Activated naive CD8-positive, alpha-beta T cell treated with anti-CD3 and anti-CD28 coated beads for 36 hours (primary cell): ENCODE measurements around the gene ENPP6. TPM values are rescaled to one million over a fixed set of nuclear protein-coding genes. Genes with fewer than 3 reads are reported as not detected.

Experiments
- DNase-seq: peaks from one replicate; pipeline ENCODE4 v3.0.0; 2021
- H3K27ac Mint-ChIP-seq: one replicate; pipeline ENCODE4 v1.8.0; 2022; ENCODE audit warnings: mild to moderate bottlenecking, moderate library complexity, mixed read lengths
- H3K27me3 Mint-ChIP-seq: one replicate; pipeline ENCODE4 v1.8.0; 2022; ENCODE audit warnings: mild to moderate bottlenecking, mixed read lengths
- H3K36me3 Mint-ChIP-seq: one replicate; pipeline ENCODE4 v1.8.0; 2021; ENCODE audit warnings: mild to moderate bottlenecking, mixed read lengths
- H3K4me1 Mint-ChIP-seq: one replicate; pipeline ENCODE4 v1.8.0; 2021; ENCODE audit warnings: mixed read lengths
- H3K4me3 Mint-ChIP-seq: one replicate; pipeline ENCODE4 v1.8.0; 2022; ENCODE audit warnings: mild to moderate bottlenecking, moderate library complexity, mixed read lengths
- H3K9me3 Mint-ChIP-seq: one replicate; pipeline ENCODE4 v1.8.0; 2022; ENCODE audit warnings: mixed read lengths
- total RNA-seq, 2 experiments: library from RNA; stranded (reverse); gene quantifications; one replicate each; pipeline ENCODE4 v1.2.3, GENCODE V29; 2021

The ENPP6 gene
- total RNA-seq, 2 experiments from 2014 or later: 0.26 to 0.45 TPM

DNA sequence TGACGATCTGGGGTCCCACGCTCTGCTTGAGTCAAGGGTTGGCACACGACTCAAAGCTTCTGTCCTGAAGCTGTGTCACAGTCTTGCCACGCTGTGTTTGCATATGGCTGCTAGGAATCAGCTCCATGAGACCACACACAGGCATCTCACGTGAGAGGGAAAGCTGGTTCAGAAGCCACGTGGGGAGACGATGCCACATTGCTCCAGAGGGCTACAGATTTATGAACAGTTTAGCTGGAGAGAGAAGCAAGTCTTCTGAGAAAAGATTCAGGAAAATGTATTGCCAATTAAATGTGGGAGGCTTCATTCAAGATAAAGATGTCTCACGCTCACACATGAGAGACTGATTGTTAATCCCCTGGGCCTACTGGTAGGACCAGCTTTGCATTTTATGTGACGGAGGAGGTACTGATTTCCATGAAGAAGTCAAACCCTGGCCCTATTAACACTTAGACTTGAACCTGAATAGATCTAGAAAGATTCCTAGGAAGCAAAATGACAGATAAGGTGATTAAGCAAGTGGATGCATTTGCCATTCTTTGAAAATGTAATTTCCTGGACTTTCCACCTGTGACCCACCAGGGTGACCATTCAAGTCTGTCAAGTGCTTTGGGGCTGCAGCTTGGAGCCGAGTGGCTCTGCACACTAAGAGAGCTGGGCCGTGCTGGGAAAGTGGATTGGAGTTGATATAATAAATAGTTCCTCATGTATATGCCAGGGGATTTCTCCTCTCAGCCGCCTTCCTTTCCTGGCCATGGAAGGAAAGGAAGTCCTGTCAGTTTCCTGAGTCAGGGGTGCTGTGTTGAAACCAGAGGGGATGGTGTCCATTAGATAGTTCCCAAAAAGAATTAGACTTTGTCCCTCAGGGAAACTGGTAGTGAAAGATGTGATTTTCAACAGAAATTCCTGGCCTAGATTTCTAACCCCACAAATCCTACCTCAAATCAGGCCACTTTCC, 29.0 kb downstream of the ENPP6 start:
- Mint-ChIP-seq H3K27ac (no peak overlapping the region), H3K36me3 (no peaks in the 10 kb centered on the region), H3K4me1 (no peaks in the 10 kb centered on the region), H3K9me3 (no peaks in the 10 kb centered on the region), H3K4me3 (no peak overlapping the region), H3K27me3 (no peaks in the 10 kb centered on the region)
- no peak for DNase-seq

DNA sequence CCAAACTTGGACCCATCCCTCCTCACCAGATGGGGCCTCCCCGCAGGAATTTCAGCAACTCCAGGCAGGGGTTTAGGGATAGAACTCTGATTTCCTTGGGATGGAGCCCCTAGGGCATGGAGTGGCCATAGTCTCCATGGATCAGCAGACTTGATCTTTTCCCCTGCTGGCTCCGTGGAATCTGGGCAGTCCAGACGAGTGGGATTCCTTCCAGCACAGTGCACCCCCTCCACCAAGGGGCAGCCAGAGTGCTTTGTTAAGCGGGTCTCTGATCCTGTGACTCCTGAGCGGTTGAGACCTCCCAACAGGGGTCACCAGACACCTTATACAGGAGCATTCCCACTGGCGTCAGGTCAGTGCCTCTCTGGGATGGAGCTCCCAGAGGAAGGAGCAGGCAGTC, 40.4 kb downstream of the ENPP6 start:
- Mint-ChIP-seq H3K36me3 (peaks cover 2% of the 10 kb centered on the region), H3K4me3 (no peak overlapping the region), H3K9me3 (peaks cover 13% of the 10 kb centered on the region), H3K27me3 (peaks cover 36% of the 10 kb centered on the region), H3K4me1 (no peaks in the 10 kb centered on the region), H3K27ac (no peak overlapping the region)
- DNase-seq: no peak

DNA sequence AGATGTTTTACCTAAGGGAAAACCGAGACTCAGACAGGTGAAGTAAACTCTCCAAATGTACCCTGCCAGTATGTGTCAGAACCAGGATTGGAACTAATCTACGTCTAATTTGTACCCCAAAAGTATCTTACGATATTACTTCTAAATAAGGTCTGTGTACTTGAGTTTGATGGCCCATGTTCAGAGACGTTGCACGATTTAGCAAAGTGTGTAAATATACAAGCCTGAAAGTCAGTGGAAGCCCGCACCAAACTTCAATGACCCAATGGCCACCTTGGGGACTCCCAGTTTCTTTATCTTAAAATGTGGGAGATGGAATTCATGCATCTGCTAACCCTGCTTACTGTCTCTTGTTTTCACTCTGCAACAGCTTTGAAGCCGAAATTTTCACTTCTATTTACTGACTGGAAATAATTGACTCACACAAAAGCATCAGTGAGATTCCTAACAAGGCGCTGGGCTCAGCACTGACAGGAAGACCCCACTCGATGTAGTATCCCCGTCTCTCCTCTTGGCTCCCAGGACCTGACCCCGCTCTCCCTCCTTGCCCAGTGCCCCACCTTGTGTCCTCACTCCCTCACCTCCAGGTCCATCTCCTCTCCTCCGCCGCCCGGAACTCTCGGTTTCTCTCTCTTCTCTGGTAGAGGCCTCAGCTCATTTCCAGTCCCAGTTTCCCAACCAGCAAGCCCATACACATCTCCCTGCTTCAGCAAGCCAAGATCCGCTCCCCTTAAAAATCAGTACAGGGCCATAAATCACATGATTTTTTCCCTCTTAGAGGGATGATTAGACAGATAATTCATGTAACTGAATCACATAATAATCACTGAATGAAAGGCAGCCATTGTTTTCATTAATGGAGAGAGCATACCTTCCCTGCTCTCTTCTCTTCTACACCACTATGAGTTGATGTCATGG, 42.8 kb downstream of the ENPP6 start:
- Mint-ChIP-seq H3K27ac (no peak overlapping the region), H3K27me3 (peaks cover 33% of the 10 kb centered on the region), H3K4me3 (no peak overlapping the region), H3K4me1 (no peaks in the 10 kb centered on the region), H3K9me3 (peaks cover 11% of the 10 kb centered on the region), H3K36me3 (peaks cover 2% of the 10 kb centered on the region)
- DNase-seq: no peak

DNA sequence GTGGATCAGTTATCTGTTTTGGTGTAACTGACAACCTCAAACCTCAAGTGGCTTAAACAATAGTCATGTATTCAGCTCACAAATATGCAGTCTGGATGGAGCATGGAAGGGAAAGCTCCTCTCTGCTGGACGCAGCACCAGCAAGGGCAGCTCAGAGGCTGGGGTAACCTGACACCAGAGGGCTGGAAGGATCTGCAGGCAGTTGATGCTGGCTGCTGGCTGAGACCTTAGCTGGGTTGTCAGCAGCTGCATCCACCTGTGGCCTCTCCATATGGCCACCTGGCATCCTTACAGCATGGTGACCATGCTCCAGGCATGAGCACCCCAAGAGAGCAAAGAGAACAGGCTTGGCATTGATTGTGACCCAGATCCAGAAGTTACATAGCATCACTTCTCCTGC, 46.7 kb downstream of the ENPP6 start:
- H3K36me3 Mint-ChIP-seq: no peaks in the 10 kb centered on the region
- DNase-seq: no peak
- H3K4me3 Mint-ChIP-seq: no peak overlapping the region
- peaks cover 2% of the 10 kb centered on the region for H3K4me1 Mint-ChIP-seq
- H3K27me3 Mint-ChIP-seq: peaks cover 65% of the 10 kb centered on the region
- H3K9me3 Mint-ChIP-seq: no peaks in the 10 kb centered on the region
- H3K27ac Mint-ChIP-seq: no peak overlapping the region

DNA sequence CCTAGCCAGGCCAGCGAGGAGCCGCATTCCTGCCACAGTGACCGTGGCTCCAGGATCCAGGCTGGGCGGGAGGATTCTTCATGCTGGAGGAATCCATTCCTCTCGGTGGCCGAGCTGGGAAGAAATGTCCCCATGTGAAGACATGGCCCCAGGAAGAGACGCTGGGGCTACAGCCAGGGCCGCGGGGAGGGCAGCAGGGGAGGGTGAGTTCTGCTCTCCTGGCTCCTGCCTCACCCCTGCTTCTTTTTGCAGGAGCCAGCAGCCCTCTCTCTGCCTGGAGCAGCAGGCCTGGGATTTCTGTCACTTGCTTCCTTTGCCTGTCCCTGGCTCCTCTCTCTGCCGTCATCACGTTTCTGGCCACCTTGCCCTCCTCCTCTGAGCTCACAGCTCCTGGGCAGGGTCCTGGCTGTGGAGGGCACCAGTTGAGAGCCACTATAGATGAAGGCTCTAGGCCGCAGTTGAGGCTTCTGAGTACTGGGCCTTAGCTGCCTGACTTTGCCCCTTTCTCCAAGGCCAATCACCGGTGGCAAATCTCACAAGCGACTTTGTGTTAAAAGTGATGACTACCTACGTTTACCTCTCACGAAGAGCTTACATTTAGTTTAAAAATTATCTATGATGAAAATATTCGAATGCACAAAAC, 48.3 kb downstream of the ENPP6 start:
- Mint-ChIP-seq H3K9me3 (no peaks in the 10 kb centered on the region), H3K36me3 (no peaks in the 10 kb centered on the region), H3K27me3 (peaks cover 76% of the 10 kb centered on the region), H3K4me1 (peaks cover 2% of the 10 kb centered on the region), H3K27ac (no peak overlapping the region), H3K4me3 (no peak overlapping the region)
- no peak for DNase-seq

DNA sequence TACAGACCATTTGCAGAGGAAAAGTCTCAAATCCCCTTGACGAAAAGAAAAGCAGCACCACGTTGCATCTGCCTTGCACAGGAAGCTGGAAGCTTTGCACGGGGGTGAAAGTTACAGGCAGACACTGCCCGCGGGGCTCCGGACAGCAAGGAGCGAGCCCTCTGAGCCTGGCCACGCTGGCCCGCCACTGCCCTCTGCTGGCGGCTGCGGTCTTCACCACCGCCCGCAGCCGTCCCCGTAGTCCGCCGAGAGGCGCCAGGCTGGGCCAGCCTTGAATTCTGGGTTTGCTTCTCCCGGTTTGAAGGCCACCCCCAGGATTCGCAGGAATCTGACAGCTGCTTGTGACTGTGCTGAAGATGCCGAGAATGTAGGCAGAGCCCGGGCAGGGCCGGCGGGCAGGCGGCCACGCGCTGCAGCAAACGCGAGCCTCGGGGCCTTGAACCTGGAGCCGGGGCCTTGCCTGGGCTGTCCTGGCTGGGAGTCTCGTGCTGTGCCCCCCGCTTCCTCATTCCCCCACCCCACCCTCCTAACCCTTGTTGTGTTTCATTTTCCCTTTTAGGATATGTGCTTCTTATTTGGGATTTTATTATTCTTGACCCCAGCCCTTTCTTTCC, 49.2 kb downstream of the ENPP6 start:
- Mint-ChIP-seq H3K9me3 (no peaks in the 10 kb centered on the region), H3K4me1 (peaks cover 2% of the 10 kb centered on the region), H3K27me3 (peaks cover 78% of the 10 kb centered on the region), H3K27ac (no peak overlapping the region), H3K4me3 (no peak overlapping the region), H3K36me3 (no peaks in the 10 kb centered on the region)
- DNase-seq: peak; percentile 70

DNA sequence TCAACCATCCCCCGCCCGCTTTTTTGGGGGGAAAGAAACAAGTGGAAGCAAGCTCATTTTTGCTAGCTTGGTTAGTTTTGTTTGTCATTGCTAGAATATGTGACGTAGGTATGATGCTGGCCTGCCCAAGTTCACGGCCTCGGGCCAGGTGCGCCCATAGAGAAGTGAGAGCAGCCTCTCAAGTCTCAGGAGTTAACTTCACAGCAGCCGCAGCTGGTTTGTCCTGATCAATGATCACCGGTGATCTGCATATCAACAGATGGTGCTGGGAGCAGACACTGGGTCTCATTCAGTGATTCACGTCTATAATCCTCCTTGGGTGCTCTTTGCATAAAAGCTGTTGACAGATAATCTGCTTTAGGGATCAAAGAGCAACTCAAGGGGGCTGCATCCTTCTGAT, 50.1 kb downstream of the ENPP6 start:
- H3K4me1 Mint-ChIP-seq: peaks cover 2% of the 10 kb centered on the region
- no peak for DNase-seq
- H3K27ac Mint-ChIP-seq: no peak overlapping the region
- H3K36me3 Mint-ChIP-seq: no peaks in the 10 kb centered on the region
- no peaks in the 10 kb centered on the region for H3K9me3 Mint-ChIP-seq
- peaks cover 73% of the 10 kb centered on the region for H3K27me3 Mint-ChIP-seq
- H3K4me3 Mint-ChIP-seq: no peak overlapping the region

DNA sequence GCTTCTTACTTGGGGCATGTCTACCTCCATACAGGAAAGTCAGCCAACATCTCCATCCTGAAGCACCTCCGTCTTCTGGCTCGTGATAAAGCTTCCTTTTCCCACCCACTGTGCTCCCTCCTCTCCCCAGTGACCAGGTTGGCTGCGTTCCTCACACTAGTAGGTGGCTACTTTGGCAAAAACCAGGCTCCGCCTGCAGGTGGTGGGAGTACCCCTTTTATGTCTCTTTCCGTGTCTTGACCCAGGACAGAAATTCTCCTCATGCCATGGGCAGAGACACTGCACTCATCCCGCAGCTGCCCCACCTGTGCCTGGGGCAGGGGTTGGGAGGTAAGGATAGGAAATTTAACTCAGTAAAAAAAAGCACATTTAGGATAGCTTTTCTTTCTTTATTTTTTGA, 50.9 kb downstream of the ENPP6 start:
- Mint-ChIP-seq H3K9me3 (no peaks in the 10 kb centered on the region), H3K27ac (no peak overlapping the region), H3K4me3 (no peak overlapping the region), H3K27me3 (peaks cover 76% of the 10 kb centered on the region), H3K4me1 (peaks cover 2% of the 10 kb centered on the region), H3K36me3 (no peaks in the 10 kb centered on the region)
- DNase-seq: no peak

DNA sequence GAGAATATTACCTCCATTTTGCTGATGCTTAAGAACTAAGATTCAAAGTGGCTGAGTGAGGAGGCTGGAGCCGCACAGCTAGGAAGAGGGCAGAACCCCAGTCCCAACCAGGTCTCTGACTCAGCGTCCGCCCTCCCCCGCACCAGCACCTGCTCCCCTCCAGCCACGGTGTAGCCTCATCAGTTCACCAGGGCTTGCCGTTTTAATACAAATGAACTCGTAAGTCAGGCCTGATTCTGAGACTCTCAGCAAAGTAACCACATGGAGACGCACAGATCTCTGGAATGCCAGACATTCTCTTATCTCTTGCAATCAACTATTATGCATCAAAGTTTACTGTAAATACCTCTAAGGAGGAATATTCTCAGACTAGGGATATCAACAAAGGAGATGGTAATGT, 52.4 kb downstream of the ENPP6 start:
- H3K27ac Mint-ChIP-seq: no peak overlapping the region
- H3K4me1 Mint-ChIP-seq: peaks cover 2% of the 10 kb centered on the region
- no peak for DNase-seq
- H3K27me3 Mint-ChIP-seq: peaks cover 82% of the 10 kb centered on the region
- no peaks in the 10 kb centered on the region for H3K9me3 Mint-ChIP-seq
- no peak overlapping the region for H3K4me3 Mint-ChIP-seq
- no peaks in the 10 kb centered on the region for H3K36me3 Mint-ChIP-seq

DNA sequence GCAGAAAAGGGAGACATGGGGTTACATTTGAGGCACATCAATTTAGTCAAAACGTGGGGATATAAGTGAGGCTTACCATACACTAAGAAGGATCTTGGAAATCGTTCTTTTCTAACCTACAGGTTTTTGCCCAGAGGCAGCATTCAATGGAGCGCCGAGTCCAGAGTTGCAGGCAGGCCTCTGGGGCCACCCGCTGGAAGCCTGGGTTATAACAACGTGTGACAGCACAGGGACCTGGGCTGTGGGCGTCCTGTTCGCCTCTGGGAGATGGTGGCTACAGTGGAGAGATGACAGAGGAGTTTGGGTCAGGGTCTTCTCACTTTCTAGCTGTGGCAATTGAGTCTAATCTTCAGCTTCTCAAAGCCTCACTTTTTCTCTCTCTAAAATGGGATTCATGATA, 53.9 kb downstream of the ENPP6 start:
- peaks cover 74% of the 10 kb centered on the region for H3K27me3 Mint-ChIP-seq
- DNase-seq: peak; percentile 34
- no peak overlapping the region for H3K4me3 Mint-ChIP-seq
- no peaks in the 10 kb centered on the region for H3K36me3 Mint-ChIP-seq
- H3K27ac Mint-ChIP-seq: no peak overlapping the region
- no peaks in the 10 kb centered on the region for H3K9me3 Mint-ChIP-seq
- H3K4me1 Mint-ChIP-seq: peaks cover 2% of the 10 kb centered on the region

DNA sequence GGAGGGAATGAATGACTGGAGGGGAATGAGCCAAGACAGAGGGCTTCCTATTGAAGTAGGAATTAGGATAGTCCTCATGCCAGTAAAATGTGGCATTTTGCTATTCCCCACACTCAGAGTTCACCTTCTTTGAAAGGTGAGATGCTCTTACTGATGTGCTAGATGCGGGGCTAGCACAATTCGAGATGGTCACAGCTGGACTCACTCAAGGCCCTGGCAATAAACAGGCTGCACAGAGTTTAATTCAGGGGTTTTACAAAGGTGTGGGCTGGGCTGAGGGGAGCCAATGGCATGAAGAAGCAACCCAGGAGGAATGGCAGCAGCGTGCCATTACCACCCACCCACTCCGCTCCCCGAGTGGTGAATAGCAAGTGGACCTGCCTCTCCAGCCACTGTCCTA, 55.1 kb downstream of the ENPP6 start:
- DNase-seq: no peak
- no peak overlapping the region for H3K27ac Mint-ChIP-seq
- H3K36me3 Mint-ChIP-seq: no peaks in the 10 kb centered on the region
- no peaks in the 10 kb centered on the region for H3K9me3 Mint-ChIP-seq
- peaks cover 69% of the 10 kb centered on the region for H3K27me3 Mint-ChIP-seq
- H3K4me3 Mint-ChIP-seq: no peak overlapping the region
- H3K4me1 Mint-ChIP-seq: no peaks in the 10 kb centered on the region

DNA sequence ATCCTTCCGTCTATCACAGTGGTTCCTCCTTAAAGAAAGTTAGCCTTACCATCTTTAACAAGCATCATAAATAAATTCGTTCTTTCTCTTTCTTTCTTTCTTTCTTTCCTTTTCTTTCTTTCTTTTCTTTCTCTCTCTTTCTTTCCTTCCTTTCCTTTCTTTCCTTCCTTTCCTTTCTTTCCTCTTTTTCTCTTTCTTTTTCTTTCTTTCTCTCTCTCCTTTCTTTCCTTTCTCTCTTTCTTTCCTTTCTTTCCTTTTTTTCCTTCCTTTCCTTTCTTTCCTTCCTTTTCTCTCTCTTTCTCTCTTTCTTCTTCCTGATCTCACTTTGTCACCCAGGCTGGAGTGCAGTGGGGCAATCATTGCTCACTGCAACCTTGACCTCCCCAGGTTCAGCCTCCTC, 60.4 kb downstream of the ENPP6 start:
- no peak overlapping the region for H3K27ac Mint-ChIP-seq
- no peaks in the 10 kb centered on the region for H3K9me3 Mint-ChIP-seq
- no peaks in the 10 kb centered on the region for H3K36me3 Mint-ChIP-seq
- DNase-seq: no peak
- H3K4me1 Mint-ChIP-seq: no peaks in the 10 kb centered on the region
- no peak overlapping the region for H3K4me3 Mint-ChIP-seq
- H3K27me3 Mint-ChIP-seq: peaks cover 42% of the 10 kb centered on the region

DNA sequence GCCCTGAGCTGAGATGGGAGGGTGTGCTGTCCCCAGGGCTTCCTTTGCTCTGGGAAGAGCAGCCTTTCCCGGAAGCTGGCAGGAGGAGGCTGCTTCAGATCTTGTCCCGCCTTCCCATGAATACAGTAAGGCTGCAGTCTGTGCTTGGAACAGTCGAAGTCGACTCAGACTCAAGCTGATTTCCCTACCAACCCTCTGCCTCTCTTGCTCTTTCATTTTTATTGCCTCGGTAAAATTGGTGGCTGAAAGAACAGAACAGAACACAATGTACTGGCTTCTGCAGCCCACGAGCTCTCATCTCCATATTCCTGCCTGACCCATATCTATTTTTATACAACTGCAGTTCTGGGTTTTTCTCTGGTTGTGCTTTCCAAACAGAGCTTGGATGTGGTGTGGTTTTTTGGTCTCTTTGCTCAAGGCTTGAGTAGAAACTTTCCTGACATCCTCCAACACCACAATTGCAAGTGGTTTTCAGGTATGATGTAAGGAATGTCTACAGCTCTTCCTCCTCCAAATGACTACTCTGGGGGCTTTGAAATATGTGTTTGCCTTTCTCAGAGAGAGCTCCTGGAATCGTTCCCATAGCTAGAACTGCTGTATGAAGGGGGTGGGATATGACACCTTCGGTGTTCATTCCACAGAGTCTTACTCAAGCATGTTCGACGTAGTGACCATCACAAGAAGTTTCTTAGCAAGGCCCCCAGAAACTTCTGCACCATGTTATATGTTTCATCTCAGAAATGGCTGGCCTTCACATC, 61.3 kb downstream of the ENPP6 start:
- no peak overlapping the region for H3K4me3 Mint-ChIP-seq
- H3K27ac Mint-ChIP-seq: no peak overlapping the region
- H3K4me1 Mint-ChIP-seq: no peaks in the 10 kb centered on the region
- peaks cover 35% of the 10 kb centered on the region for H3K27me3 Mint-ChIP-seq
- H3K9me3 Mint-ChIP-seq: no peaks in the 10 kb centered on the region
- H3K36me3 Mint-ChIP-seq: no peaks in the 10 kb centered on the region
- no peak for DNase-seq

DNA sequence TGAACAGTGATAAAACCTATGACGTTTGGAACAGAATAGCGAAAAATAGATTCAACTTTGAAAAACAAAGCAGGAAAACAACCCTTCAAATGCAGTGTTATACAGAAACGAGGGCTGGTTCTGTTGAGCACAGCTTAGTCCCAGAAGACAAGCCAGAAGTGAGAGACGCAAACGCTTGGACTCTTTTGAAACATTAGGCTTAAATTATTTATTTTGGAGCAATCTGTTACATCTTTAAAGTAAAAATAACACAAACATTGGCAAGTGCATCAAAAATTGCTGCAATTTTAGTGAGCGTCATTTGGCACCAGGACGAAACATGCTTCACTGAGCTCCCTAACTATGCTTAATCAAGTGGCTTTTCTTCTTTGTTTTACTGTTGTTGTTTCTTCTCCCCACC, 63.5 kb downstream of the ENPP6 start:
- Mint-ChIP-seq H3K4me1 (no peaks in the 10 kb centered on the region), H3K36me3 (no peaks in the 10 kb centered on the region), H3K9me3 (no peaks in the 10 kb centered on the region), H3K4me3 (no peak overlapping the region), H3K27ac (no peak overlapping the region), H3K27me3 (peaks cover 23% of the 10 kb centered on the region)
- no peak for DNase-seq
